ENCODE data around the gene MED25.

Gene MED25

GRCh38 chr19:49847731-49848696, 29.9 kb downstream of the MED25 start:
- TF ChIP-seq CTCF (conservative IDR thresholded peaks at IDR 0.05), result no peak
- H3K27ac ChIP-seq, result no peak overlapping the region

GRCh38 chr19:49848938-49849337, 30.8 kb downstream of the MED25 start:
- no peak for TF ChIP-seq CTCF (conservative IDR thresholded peaks at IDR 0.05)
- no peak overlapping the region for H3K27ac ChIP-seq

- no peak for TF ChIP-seq CTCF (conservative IDR thresholded peaks at IDR 0.05)
- H3K27ac ChIP-seq, result peak overlapping the region; percentile 99
Observed at GRCh38 chr19:49849433-49850220, 31.5 kb downstream of the MED25 start.

- no peak for TF ChIP-seq CTCF (conservative IDR thresholded peaks at IDR 0.05)
- peak overlapping the region; percentile 99 for H3K27ac ChIP-seq
Observed at GRCh38 chr19:49850221-49850486, 32.1 kb downstream of the MED25 start.

GRCh38 chr19:49850487-49851342, 32.6 kb downstream of the MED25 start, which contains the start of gene PTOV1:
Gene PTOV1, plus strand, starts transcription at chr19:49851159.
- no peak for TF ChIP-seq CTCF (conservative IDR thresholded peaks at IDR 0.05)
- peak within 1 kb of the TSS; percentile 99 for H3K27ac ChIP-seq

- peak overlapping the region; percentile 99 for H3K27ac ChIP-seq
- TF ChIP-seq CTCF (conservative IDR thresholded peaks at IDR 0.05), result no peak
Observed at GRCh38 chr19:49851456-49852259, 33.6 kb downstream of the MED25 start.
